D721Med (cell line): ENCODE measurements around the gene KIAA0232.

Experiments
- DNase-seq: peaks from one replicate; pipeline ENCODE4 v3.0.0; 2011; ENCODE audit warnings: low spot score; ENCODE audit not compliant: insufficient read length
- FAIRE-seq: peaks from 2 replicates; lab custom pipeline; 2011; peaks lifted over from hg19 to GRCh38; lab: Jason Lieb, UNC
- TF ChIP-seq, protein P1 (sequence below): IDR thresholded peaks from 2 replicates; pipeline ENCODE4 v1.5.1; 2012; ENCODE audit warnings: mild to moderate bottlenecking, control low read depth; ENCODE audit not compliant: insufficient read depth; ENCODE audit errors: missing control alignments

KIAA0232 gene

GRCh38 chr4:6923507-6923906, 141.0 kb downstream of the KIAA0232 start:
- TF ChIP-seq, protein P1, sequence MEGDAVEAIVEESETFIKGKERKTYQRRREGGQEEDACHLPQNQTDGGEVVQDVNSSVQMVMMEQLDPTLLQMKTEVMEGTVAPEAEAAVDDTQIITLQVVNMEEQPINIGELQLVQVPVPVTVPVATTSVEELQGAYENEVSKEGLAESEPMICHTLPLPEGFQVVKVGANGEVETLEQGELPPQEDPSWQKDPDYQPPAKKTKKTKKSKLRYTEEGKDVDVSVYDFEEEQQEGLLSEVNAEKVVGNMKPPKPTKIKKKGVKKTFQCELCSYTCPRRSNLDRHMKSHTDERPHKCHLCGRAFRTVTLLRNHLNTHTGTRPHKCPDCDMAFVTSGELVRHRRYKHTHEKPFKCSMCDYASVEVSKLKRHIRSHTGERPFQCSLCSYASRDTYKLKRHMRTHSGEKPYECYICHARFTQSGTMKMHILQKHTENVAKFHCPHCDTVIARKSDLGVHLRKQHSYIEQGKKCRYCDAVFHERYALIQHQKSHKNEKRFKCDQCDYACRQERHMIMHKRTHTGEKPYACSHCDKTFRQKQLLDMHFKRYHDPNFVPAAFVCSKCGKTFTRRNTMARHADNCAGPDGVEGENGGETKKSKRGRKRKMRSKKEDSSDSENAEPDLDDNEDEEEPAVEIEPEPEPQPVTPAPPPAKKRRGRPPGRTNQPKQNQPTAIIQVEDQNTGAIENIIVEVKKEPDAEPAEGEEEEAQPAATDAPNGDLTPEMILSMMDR, result no peak
- FAIRE-seq, result no peak

DNA sequence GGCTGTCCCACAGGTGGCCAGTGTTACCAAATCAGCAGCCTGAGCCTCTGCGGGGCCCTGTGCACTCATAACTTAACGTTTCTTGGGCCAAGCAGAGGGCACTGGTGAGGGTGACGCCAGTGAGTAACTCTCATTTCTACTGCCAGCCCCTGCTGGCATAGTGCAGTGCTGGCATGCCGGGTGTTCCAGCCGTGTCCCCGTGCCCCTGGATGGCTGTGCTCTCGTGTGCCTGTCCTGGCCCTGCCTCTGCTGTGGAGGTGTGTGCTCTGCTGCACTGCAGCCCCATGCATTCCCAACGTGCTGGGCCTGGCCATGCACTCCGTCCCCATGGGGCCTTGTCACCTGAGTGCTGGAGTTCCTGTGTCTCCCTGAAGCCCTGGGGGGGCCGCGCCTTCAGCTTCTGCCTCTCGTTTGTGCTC, 141.8 kb downstream of the KIAA0232 start:
- TF ChIP-seq, protein P1, result no peak
- FAIRE-seq, result no peak
- DNase-seq, result no peak

More at GRCh38 chr4:6923507-6923906, 141.0 kb downstream of the KIAA0232 start:
- no peak for DNase-seq

GRCh38 chr4:6925357-6925836, 142.9 kb downstream of the KIAA0232 start:
- no peak for FAIRE-seq
- no peak for DNase-seq
- TF ChIP-seq, protein P1, result no peak

- no peak for FAIRE-seq
- DNase-seq, result no peak
- TF ChIP-seq, protein P1, result no peak
Observed at GRCh38 chr4:6926081-6926480, 143.6 kb downstream of the KIAA0232 start.

- TF ChIP-seq, protein P1, result no peak
- no peak for DNase-seq
- FAIRE-seq, result no peak
Observed at GRCh38 chr4:6926681-6927478, 144.4 kb downstream of the KIAA0232 start.

DNA sequence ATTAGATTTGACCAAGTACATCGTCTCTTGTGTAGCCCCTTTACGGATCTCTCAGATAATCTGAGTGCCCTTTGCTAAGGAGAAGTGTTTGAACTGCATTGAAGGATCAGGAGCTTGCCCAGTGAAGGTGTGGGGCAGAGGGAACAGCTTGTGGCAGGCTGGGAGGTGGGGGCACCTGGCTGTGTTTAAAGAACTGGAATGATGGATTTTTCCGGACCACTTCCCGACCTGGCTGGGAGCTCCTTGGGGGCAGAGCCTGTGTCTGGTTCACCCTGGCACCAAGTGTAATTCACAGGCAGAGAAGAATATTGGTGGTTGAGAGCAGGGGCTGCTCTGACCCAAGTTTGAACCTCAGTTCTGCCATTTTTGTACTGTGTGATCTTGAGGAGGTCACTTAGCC, 145.6 kb downstream of the KIAA0232 start:
- no peak for FAIRE-seq
- DNase-seq, result no peak
- TF ChIP-seq, protein P1, result no peak

DNA sequence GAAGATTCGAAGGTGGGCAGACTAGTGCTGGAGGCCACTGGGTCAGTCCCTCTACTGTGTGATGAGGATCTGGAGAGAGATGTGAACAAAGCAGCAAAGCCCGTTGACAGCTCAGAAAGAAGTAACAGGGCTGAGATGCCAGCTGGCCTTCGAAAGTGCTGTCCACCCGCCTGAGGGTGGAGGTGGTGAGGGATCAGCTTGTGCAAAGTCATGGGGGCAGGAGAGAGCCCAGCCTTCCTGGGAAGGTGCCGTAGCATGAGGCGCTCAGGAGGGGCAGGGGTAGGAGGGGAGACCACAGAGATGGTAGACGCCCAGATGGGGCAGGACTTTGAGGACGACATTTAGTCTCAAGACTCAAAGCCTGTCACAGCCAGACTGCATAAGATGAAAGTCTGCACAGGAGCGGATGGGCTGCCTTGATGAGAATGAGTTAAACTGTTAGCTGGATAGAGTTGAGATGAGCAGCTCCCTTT, 146.8 kb downstream of the KIAA0232 start:
- TF ChIP-seq, protein P1, result no peak
- DNase-seq (no peak), FAIRE-seq (no peak)
